ENCODE results near the gene INS. TPM values are rescaled to one million over a fixed set of nuclear protein-coding genes. Genes with fewer than 3 reads are reported as not detected.
"Not testable (repeated sequence)": the region's sequence is repeated elsewhere in the genome, so short reads cannot be mapped to it uniquely, and the experiment has no call there.

Gene INS
- total RNA-seq, 6 experiments from 2014 or later, result not detected

DNA sequence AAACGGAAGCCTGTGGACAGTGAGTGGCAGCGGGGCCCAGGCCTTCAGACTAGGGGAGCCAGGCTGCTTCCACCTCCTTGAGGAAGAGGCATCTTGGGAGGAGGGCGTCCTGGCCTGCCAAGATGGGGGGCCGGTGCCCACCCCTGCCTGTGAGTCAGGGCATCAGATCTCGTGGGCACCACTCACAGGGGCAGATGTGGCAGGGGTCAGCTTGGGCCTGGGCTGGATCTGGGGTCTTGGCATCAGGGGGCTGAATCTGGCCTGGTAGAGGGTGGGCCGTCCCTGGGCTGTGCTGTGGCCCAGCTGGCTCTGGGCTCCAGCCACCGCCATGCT is 34.7 kb upstream of the INS start:
- no peak overlapping the region for H3K27ac Mint-ChIP-seq
- no peak overlapping the region for H3K4me3 Mint-ChIP-seq
- H3K4me1 Mint-ChIP-seq (ENCODE audit: low read depth), result no peaks in the 10 kb centered on the region
- TF ChIP-seq, protein P1, sequence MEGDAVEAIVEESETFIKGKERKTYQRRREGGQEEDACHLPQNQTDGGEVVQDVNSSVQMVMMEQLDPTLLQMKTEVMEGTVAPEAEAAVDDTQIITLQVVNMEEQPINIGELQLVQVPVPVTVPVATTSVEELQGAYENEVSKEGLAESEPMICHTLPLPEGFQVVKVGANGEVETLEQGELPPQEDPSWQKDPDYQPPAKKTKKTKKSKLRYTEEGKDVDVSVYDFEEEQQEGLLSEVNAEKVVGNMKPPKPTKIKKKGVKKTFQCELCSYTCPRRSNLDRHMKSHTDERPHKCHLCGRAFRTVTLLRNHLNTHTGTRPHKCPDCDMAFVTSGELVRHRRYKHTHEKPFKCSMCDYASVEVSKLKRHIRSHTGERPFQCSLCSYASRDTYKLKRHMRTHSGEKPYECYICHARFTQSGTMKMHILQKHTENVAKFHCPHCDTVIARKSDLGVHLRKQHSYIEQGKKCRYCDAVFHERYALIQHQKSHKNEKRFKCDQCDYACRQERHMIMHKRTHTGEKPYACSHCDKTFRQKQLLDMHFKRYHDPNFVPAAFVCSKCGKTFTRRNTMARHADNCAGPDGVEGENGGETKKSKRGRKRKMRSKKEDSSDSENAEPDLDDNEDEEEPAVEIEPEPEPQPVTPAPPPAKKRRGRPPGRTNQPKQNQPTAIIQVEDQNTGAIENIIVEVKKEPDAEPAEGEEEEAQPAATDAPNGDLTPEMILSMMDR (IDR thresholded peaks at IDR 0.05), result no peak
- H3K36me3 Mint-ChIP-seq (ENCODE audit: low read depth), result no peaks in the 10 kb centered on the region
- no peaks in the 10 kb centered on the region for H3K9me3 Mint-ChIP-seq
- H3K27me3 Mint-ChIP-seq (ENCODE audit: insufficient read depth), result peaks cover 17% of the 10 kb centered on the region
- no peak for DNase-seq

DNA sequence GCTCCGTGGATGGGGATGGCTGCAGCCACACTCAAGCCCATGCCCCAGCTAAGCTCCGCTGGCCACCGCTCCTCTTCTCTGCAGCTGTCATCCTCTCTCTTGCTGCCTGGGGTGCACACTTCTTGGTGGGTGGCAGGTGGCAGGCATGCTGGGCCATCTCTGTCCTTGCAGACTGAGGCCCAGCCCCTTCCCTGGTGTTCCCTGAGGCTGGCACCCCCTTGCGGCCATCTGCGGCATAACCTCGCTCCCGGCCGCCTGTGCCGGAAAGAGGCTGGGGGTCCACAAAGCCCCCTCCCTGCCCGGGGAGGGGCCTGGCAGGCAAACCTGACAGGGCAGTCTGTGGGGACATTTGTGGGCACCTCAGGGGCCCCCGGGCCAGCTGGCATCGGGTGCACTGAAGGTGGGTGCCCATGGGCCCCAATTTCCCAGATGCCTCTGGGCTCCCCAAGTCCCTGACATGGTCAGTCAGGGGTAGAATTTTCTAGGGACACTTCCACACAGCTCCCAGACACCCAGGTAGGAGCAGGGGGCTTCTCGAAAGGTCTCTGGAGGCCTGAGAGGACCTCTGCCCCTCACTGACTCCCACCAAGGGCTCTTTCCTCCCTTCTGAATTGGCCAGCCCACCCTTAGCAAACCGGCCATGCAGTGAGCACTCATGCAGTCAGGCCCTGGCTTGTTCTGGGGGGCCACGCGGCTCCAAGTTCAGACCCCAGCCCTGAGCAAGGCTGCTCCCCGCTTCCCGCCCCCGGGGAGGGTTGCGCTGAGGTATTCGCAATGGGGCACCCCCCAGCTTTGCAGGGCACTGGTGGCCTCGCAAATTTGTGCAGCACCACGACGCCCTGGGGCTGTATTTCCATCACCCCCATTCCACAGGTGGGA is 34.1 kb upstream of the INS start:
- Mint-ChIP-seq H3K27ac (no peak overlapping the region), H3K4me3 (no peak overlapping the region), H3K4me1 (ENCODE audit: low read depth) (no peaks in the 10 kb centered on the region), H3K27me3 (ENCODE audit: insufficient read depth) (peaks cover 21% of the 10 kb centered on the region), H3K36me3 (ENCODE audit: low read depth) (no peaks in the 10 kb centered on the region), H3K9me3 (no peaks in the 10 kb centered on the region)
- DNase-seq, result no peak
- TF ChIP-seq, protein P1 (IDR thresholded peaks at IDR 0.05), result peak; percentile 98

DNA sequence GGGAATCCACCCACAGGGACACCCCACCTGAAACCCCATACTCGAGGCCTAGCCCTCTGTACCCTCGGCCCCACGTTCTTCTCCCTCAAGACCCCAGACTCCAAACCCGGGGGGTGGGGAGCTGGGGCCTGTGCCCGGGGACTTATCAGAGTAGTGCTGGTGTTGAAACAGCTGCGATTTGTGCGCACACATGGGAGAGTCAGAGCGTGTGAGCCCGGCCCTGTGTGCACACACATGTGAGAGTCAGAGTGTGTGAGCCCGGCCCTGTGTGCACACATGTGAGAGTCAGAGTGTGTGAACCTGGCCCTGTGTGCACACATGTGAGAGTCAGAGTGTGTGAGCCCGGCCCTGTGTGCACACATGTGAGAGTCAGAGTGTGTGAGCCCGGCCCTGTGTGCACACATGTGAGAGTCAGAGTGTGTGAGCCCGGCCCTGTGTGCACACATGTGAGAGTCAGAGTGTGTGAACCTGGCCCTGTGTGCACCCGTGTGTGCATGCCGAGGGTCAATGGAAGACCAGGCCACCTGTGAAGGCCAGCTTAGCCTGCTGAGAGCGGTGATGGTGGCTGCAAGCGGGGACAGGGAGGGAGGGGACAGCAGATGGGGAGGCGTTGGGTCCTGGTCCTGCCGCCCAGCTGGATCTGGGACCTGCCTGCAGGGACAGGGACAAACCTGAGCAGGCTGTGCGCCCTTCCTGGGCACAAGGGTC is 33.0 kb upstream of the INS start:
- not testable (repeated sequence) for DNase-seq; H3K36me3 Mint-ChIP-seq (ENCODE audit: low read depth); H3K9me3 Mint-ChIP-seq; H3K4me1 Mint-ChIP-seq (ENCODE audit: low read depth); H3K4me3 Mint-ChIP-seq; H3K27ac Mint-ChIP-seq
- peaks cover 24% of the 10 kb centered on the region for H3K27me3 Mint-ChIP-seq (ENCODE audit: insufficient read depth)

DNA sequence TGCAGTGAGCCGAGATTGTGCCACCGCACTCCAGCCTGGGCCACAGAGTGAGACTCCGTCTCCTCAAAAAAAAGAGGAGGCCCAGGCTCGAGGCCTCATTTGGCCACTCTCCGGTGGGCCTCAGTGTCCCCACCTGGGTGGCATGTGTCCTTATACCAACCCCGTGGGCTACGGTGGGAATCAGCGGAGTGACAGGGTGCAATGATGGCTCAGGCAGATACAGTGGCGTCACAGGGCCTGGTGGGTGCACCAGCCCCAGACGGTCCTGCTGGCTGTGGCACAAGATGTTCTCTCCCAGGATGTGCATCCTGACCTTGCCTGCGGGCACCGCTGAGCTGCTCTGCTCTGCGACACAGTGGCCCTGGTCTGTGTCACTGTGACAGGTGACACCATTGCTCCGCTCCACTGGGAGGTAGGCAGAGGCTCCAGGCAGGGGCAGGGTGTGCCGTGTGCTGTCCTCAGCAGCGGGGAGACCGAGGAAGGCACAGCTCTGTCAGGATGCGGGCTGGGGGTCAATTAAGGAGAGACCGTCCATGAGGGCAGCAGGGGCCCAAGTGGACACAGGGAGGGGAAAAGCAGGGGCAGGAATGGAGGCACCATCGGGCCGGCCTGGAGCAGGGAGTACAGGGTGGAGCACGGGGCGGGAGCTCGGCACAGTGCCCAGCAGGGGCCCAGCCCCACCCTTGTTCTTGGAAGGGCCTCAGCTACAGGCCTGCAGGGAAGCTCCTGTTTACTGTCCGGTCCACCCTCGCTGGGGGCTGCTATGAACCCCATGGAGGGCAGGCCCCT is 32.3 kb upstream of the INS start:
- Mint-ChIP-seq H3K9me3 (no peaks in the 10 kb centered on the region), H3K4me1 (ENCODE audit: low read depth) (no peaks in the 10 kb centered on the region), H3K36me3 (ENCODE audit: low read depth) (no peaks in the 10 kb centered on the region), H3K27ac (no peak overlapping the region), H3K27me3 (ENCODE audit: insufficient read depth) (peaks cover 24% of the 10 kb centered on the region), H3K4me3 (no peak overlapping the region)
- DNase-seq, result no peak
- TF ChIP-seq, protein P1 (IDR thresholded peaks at IDR 0.05), result no peak

DNA sequence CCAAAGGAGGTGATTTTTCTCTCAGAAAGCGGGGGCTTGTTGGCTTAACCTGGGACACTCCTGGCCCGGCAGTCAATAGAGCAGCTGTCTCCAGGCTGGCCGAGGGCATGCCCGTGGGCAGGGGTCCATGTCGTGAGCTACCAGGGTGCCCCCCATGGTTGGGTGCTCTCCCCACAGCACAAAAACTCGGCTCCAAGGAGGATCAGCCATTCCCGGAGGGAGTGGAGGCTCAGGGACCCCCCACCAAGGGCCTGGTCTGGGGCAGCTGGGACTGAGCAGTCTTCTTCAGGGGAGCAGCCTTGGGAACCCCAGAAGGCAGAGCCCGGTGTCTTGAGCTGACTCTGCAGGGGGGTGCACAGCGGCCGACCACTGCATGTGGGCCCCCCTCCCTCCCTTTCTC is 31.4 kb upstream of the INS start:
- H3K4me3 Mint-ChIP-seq, result no peak overlapping the region
- TF ChIP-seq, protein P1 (IDR thresholded peaks at IDR 0.05), result no peak
- no peaks in the 10 kb centered on the region for H3K36me3 Mint-ChIP-seq (ENCODE audit: low read depth)
- H3K9me3 Mint-ChIP-seq, result no peaks in the 10 kb centered on the region
- H3K27me3 Mint-ChIP-seq (ENCODE audit: insufficient read depth), result peaks cover 24% of the 10 kb centered on the region
- no peak overlapping the region for H3K27ac Mint-ChIP-seq
- no peak for DNase-seq
- H3K4me1 Mint-ChIP-seq (ENCODE audit: low read depth), result no peaks in the 10 kb centered on the region

Measured in HFFc6 (cell line).